HCT116 (cell line): ENCODE data around the gene LRRC52. TPM values are rescaled to one million over a fixed set of nuclear protein-coding genes. Genes with fewer than 3 reads are reported as not detected.

Source experiments
- ATAC-seq: fragments of 200-7000 bp; cut with Tn5 transposase; 2 replicates; pipeline ENCODE4 v1.9.1; 2020; ENCODE audit warnings: mild to moderate bottlenecking, moderate library complexity
- BruUV-seq: library from RNA; stranded (reverse); fragments of 400-500 nt; replicated peaks from 2 replicates; lab custom pipeline; 2021; lab: Mats Ljungman, UMichigan
- CTCF ChIA-PET: fragments of 300-600 bp; sonication (Branson Sonifier 250); formaldehyde crosslinking; loops from one replicate; lab custom pipeline; 2021; ENCODE audit warnings: antibody characterized with exemption; lab: Charles Lee
- POLR2A ChIA-PET: fragments of 300-600, 350-600 bp; sonication (Branson Sonifier 250); formaldehyde crosslinking; loops from one replicate; lab custom pipeline; 2021; ENCODE audit warnings: antibody characterized with exemption; lab: Charles Lee
- RAD21 ChIA-PET, 2 experiments: fragments of 300-600 bp; sonication (Branson Sonifier 250); formaldehyde crosslinking; loops; one replicate each; lab custom pipeline; 2023; ENCODE audit warnings: low total read pairs in 2 of 2; ENCODE audit not compliant: uncharacterized antibody in 2 of 2, unreplicated experiment in 2 of 2, low non-redundant PET in 1 of 2; lab: Charles Lee
- DNase-seq: peaks from one replicate; pipeline ENCODE4 v3.0.0-alpha.2; 2010; ENCODE audit warnings: low read depth, low spot score
- H2AFZ ChIP-seq: fragments of 200-600 bp; shearing (Covaris generic), sonication (generic); 2 replicates; pipeline ENCODE4 v1.6.1; 2017; ENCODE audit warnings: low read depth, mixed run types, mixed read lengths, antibody characterized with exemption, low read length; ENCODE audit not compliant: poor library complexity, severe bottlenecking
- H3K27ac ChIP-seq: 2 replicates; pipeline ENCODE4 v1.5.1; 2012; ENCODE audit warnings: low read depth, low read length
- H3K27me3 ChIP-seq: fragments of 200-600 bp; sonication (generic); 2 replicates; pipeline ENCODE4 v1.6.1; 2016; ENCODE audit warnings: mixed run types, low read length, mixed read lengths; ENCODE audit not compliant: insufficient read depth
- H3K36me3 ChIP-seq, 2 experiments: fragments of 200-500 bp in 1 of 2; fragments of 200-600 bp in 1 of 2; sonication (Bioruptor generic) in 1 of 2; sonication (generic) in 1 of 2; 2 replicates each; pipeline versions ENCODE4 v1.5.1 to v1.6.1; 2014 to 2016; ENCODE audit warnings: low read length in 2 of 2, inconsistent platforms in 1 of 2, mixed read lengths in 1 of 2, mixed run types in 1 of 2; ENCODE audit not compliant: insufficient read depth in 2 of 2, control insufficient read depth in 1 of 2
- H3K4me1 ChIP-seq, 2 experiments: fragments of 200-600 bp in 1 of 2; sonication (generic) in 1 of 2; 2 replicates each; pipeline versions ENCODE4 v1.5.1 to v1.6.1; 2012 to 2017; ENCODE audit warnings: low read length in 2 of 2, inconsistent platforms in 1 of 2, mild to moderate bottlenecking in 1 of 2, mixed read lengths in 1 of 2, mixed run types in 1 of 2, moderate library complexity in 1 of 2; ENCODE audit not compliant: insufficient read depth in 2 of 2, control insufficient read depth in 1 of 2
- H3K4me2 ChIP-seq: fragments of 200-600 bp; sonication (generic); 2 replicates; pipeline ENCODE4 v1.6.1; 2017; ENCODE audit warnings: mixed run types, low read length, mixed read lengths
- H3K4me3 ChIP-seq, 2 experiments: fragments of 200-600 bp in 1 of 2; sonication (generic) in 1 of 2; replicated peaks in 1 of 2; 2 replicates each; pipeline ENCODE4 v1.5.1; 2011 to 2016; ENCODE audit warnings: low read length in 2 of 2, control low read depth in 1 of 2, low read depth in 1 of 2, mild to moderate bottlenecking in 1 of 2, mixed read lengths in 1 of 2, mixed run types in 1 of 2
- H3K79me2 ChIP-seq: fragments of 200-600 bp; sonication (generic); 2 replicates; pipeline ENCODE4 v1.6.1; 2017; ENCODE audit warnings: mild to moderate bottlenecking, mixed run types, low read length, moderate library complexity, mixed read lengths; ENCODE audit not compliant: insufficient read depth
- H3K9ac ChIP-seq: fragments of 200-600 bp; sonication (generic); 2 replicates; pipeline ENCODE4 v1.6.1; 2016; ENCODE audit warnings: low read length, mixed read lengths
- H3K9me2 ChIP-seq: fragments of 200-600 bp; sonication (generic), shearing (Covaris generic); 2 replicates; pipeline ENCODE4 v1.6.1; 2017; ENCODE audit warnings: mixed run types, mild to moderate bottlenecking, moderate library complexity; ENCODE audit not compliant: insufficient read depth
- H3K9me3 ChIP-seq, 2 experiments: fragments of 200-500 bp in 1 of 2; fragments of 200-600 bp in 1 of 2; sonication (Bioruptor generic) in 1 of 2; sonication (generic) in 1 of 2; 2 replicates each; pipeline ENCODE4 v1.6.1; 2014 to 2017; ENCODE audit warnings: low read length in 2 of 2, mixed read lengths in 2 of 2, inconsistent platforms in 1 of 2, low read depth in 1 of 2, mild to moderate bottlenecking in 1 of 2, mixed run types in 1 of 2, moderate library complexity in 1 of 2; ENCODE audit not compliant: control insufficient read depth in 1 of 2, insufficient read depth in 1 of 2
- H4K20me1 ChIP-seq: fragments of 200-600 bp; sonication (generic), shearing (Covaris generic); 2 replicates; pipeline ENCODE4 v1.6.1; 2017; ENCODE audit warnings: mixed run types, mild to moderate bottlenecking, moderate library complexity; ENCODE audit not compliant: insufficient read depth
- CEBPB ChIP-seq: IDR thresholded peaks from 2 replicates; pipeline ENCODE4 v1.6.1; 2012; ENCODE audit warnings: low read depth
- EGR1 ChIP-seq: IDR thresholded peaks from 2 replicates; pipeline ENCODE4 v1.6.1; 2012; ENCODE audit warnings: low read depth
- EZH2 ChIP-seq: fragments of 200-600 bp; sonication (generic); IDR thresholded peaks from 2 replicates; pipeline ENCODE4 v1.6.1; 2017; ENCODE audit warnings: antibody characterized with exemption, mixed run types
- EZH2phosphoT487 ChIP-seq: fragments of 200-600 bp; IDR thresholded peaks from 2 replicates; pipeline ENCODE4 v1.6.1; 2018; ENCODE audit warnings: antibody characterized with exemption, borderline replicate concordance
- FOSL1 ChIP-seq: IDR thresholded peaks from 2 replicates; pipeline ENCODE4 v1.6.1; 2012; ENCODE audit warnings: low read depth
- JUND ChIP-seq: IDR thresholded peaks from 2 replicates; pipeline ENCODE4 v1.6.1; 2012
- POLR2A ChIP-seq: IDR thresholded peaks from 2 replicates; pipeline ENCODE4 v1.7.0; 2011; ENCODE audit warnings: borderline replicate concordance; ENCODE audit not compliant: insufficient read depth, insufficient read length; ENCODE audit errors: extremely low read depth
- POLR2AphosphoS5 ChIP-seq: IDR thresholded peaks from 2 replicates; pipeline ENCODE4 v1.6.1; 2011; ENCODE audit warnings: mild to moderate bottlenecking, low read depth, low read length, moderate library complexity
- RAD21 ChIP-seq: IDR thresholded peaks from 2 replicates; pipeline ENCODE4 v1.6.1; 2012; ENCODE audit warnings: low read depth, mild to moderate bottlenecking
- SIN3A ChIP-seq: IDR thresholded peaks from 2 replicates; pipeline ENCODE4 v1.6.1; 2012; ENCODE audit warnings: low read depth
- SP1 ChIP-seq: IDR thresholded peaks from 2 replicates; pipeline ENCODE4 v1.6.1; 2012; ENCODE audit warnings: low read depth
- SRF ChIP-seq: IDR thresholded peaks from 2 replicates; pipeline ENCODE4 v1.6.1; 2012; ENCODE audit warnings: low read depth
- YY1 ChIP-seq: IDR thresholded peaks from 2 replicates; pipeline ENCODE4 v1.6.1; 2011; ENCODE audit warnings: low read length, low read depth, moderate library complexity, mild to moderate bottlenecking; ENCODE audit not compliant: insufficient replicate concordance; ENCODE audit errors: extremely low read depth
- ZNF274 ChIP-seq: fragments of 200-500 bp; sonication (Bioruptor generic); IDR thresholded peaks from 2 replicates; pipeline ENCODE4 v1.6.1; 2014; ENCODE audit warnings: mild to moderate bottlenecking, low read depth, low read length, inconsistent platforms
- intact Hi-C: fragments of 100-400 bp; cut with micrococcal nuclease; formaldehyde crosslinking; loops from 2 replicates; pipeline ENCODE4 v1.10.0; 2022
- total RNA-seq: library from RNA; stranded (reverse); gene quantifications from one replicate; pipeline ENCODE4 v1.2.1, GENCODE V29; 2021; ENCODE audit not compliant: unreplicated experiment
- TF ChIP-seq, protein P1 (sequence below): IDR thresholded peaks from 2 replicates; pipeline ENCODE4 v1.6.1; 2012; ENCODE audit warnings: low read depth
- TF ChIP-seq, protein P2 (sequence below): IDR thresholded peaks from 2 replicates; pipeline ENCODE4 v1.6.1; 2011; ENCODE audit warnings: mild to moderate bottlenecking, low read length, moderate library complexity; ENCODE audit not compliant: insufficient replicate concordance; ENCODE audit errors: extremely low read depth
- TF ChIP-seq, protein P3 (sequence below): IDR thresholded peaks from 2 replicates; pipeline ENCODE4 v1.6.1; 2012
- TF ChIP-seq, protein P4 (sequence below), 3 experiments: fragments of 200-600 bp in 1 of 3; sonication (generic) in 1 of 3; IDR thresholded peaks in 2 of 3; conservative IDR thresholded peaks in 1 of 3; 2 replicates each; pipeline ENCODE4 v1.5.1; 2012 to 2017; ENCODE audit warnings: low read depth in 2 of 3, low read length in 2 of 3, antibody characterized with exemption in 1 of 3, borderline replicate concordance in 1 of 3, control low read depth in 1 of 3, mild to moderate bottlenecking in 1 of 3, mixed read lengths in 1 of 3, mixed run types in 1 of 3, moderate library complexity in 1 of 3; ENCODE audit not compliant: insufficient read depth in 1 of 3

Gene LRRC52
- total RNA-seq, 1 experiment from 2014 or later, result not detected

- no peak overlapping the region for H2AFZ ChIP-seq
- no peaks in the 10 kb centered on the region for H4K20me1 ChIP-seq
- no peak overlapping the region for H3K9ac ChIP-seq
- H3K9me3 ChIP-seq, result no peaks in the 10 kb centered on the region
- no peaks in the 10 kb centered on the region for H3K36me3 ChIP-seq
- ATAC-seq (no peak), DNase-seq (no peak)
- ChIA-PET CTCF (no interaction called here), RAD21 (no interaction called here), POLR2A (no interaction called here)
- H3K27me3 ChIP-seq, result peaks cover 44% of the 10 kb centered on the region
- no peak overlapping the region for H3K4me2 ChIP-seq
- intact Hi-C loops, result no loop called here
- BruUV-seq, result no TSS peak
- H3K9me2 ChIP-seq, result no peaks in the 10 kb centered on the region
- no peaks in the 10 kb centered on the region for H3K79me2 ChIP-seq
- no peak overlapping the region for H3K4me3 ChIP-seq
- no peak overlapping the region for H3K27ac ChIP-seq
- H3K4me1 ChIP-seq, result peaks cover 0 to 8% of the 10 kb centered on the region in 2 experiments; a peak in 1 of 4 replicates
- TF ChIP-seq POLR2AphosphoS5 (no peak), SP1 (no peak), YY1 (no peak), EZH2phosphoT487 (no peak), JUND (no peak), CEBPB (no peak), RAD21 (no peak), EGR1 (no peak), SIN3A (no peak), EZH2 (no peak), POLR2A (no peak), ZNF274 (no peak), FOSL1 (no peak), SRF (no peak)
- TF ChIP-seq, protein P1, sequence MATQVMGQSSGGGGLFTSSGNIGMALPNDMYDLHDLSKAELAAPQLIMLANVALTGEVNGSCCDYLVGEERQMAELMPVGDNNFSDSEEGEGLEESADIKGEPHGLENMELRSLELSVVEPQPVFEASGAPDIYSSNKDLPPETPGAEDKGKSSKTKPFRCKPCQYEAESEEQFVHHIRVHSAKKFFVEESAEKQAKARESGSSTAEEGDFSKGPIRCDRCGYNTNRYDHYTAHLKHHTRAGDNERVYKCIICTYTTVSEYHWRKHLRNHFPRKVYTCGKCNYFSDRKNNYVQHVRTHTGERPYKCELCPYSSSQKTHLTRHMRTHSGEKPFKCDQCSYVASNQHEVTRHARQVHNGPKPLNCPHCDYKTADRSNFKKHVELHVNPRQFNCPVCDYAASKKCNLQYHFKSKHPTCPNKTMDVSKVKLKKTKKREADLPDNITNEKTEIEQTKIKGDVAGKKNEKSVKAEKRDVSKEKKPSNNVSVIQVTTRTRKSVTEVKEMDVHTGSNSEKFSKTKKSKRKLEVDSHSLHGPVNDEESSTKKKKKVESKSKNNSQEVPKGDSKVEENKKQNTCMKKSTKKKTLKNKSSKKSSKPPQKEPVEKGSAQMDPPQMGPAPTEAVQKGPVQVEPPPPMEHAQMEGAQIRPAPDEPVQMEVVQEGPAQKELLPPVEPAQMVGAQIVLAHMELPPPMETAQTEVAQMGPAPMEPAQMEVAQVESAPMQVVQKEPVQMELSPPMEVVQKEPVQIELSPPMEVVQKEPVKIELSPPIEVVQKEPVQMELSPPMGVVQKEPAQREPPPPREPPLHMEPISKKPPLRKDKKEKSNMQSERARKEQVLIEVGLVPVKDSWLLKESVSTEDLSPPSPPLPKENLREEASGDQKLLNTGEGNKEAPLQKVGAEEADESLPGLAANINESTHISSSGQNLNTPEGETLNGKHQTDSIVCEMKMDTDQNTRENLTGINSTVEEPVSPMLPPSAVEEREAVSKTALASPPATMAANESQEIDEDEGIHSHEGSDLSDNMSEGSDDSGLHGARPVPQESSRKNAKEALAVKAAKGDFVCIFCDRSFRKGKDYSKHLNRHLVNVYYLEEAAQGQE, result no peak
- TF ChIP-seq, protein P2, sequence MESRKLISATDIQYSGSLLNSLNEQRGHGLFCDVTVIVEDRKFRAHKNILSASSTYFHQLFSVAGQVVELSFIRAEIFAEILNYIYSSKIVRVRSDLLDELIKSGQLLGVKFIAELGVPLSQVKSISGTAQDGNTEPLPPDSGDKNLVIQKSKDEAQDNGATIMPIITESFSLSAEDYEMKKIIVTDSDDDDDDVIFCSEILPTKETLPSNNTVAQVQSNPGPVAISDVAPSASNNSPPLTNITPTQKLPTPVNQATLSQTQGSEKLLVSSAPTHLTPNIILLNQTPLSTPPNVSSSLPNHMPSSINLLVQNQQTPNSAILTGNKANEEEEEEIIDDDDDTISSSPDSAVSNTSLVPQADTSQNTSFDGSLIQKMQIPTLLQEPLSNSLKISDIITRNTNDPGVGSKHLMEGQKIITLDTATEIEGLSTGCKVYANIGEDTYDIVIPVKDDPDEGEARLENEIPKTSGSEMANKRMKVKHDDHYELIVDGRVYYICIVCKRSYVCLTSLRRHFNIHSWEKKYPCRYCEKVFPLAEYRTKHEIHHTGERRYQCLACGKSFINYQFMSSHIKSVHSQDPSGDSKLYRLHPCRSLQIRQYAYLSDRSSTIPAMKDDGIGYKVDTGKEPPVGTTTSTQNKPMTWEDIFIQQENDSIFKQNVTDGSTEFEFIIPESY, result no peak
- TF ChIP-seq, protein P3, sequence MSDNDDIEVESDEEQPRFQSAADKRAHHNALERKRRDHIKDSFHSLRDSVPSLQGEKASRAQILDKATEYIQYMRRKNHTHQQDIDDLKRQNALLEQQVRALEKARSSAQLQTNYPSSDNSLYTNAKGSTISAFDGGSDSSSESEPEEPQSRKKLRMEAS, result no peak
- TF ChIP-seq, protein P4, sequence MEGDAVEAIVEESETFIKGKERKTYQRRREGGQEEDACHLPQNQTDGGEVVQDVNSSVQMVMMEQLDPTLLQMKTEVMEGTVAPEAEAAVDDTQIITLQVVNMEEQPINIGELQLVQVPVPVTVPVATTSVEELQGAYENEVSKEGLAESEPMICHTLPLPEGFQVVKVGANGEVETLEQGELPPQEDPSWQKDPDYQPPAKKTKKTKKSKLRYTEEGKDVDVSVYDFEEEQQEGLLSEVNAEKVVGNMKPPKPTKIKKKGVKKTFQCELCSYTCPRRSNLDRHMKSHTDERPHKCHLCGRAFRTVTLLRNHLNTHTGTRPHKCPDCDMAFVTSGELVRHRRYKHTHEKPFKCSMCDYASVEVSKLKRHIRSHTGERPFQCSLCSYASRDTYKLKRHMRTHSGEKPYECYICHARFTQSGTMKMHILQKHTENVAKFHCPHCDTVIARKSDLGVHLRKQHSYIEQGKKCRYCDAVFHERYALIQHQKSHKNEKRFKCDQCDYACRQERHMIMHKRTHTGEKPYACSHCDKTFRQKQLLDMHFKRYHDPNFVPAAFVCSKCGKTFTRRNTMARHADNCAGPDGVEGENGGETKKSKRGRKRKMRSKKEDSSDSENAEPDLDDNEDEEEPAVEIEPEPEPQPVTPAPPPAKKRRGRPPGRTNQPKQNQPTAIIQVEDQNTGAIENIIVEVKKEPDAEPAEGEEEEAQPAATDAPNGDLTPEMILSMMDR (IDR thresholded peaks at IDR 0.05 in 2 of 3, conservative IDR thresholded peaks at IDR 0.05 in 1 of 3; ENCODE audit: borderline replicate concordance in 1 of 3, insufficient read depth in 1 of 3, low read depth in 2 of 3, low read length in 2 of 3), result no peak
These were observed 7.8 kb upstream of the LRRC52 start for GRCh38 chr1:165536016-165536415.
